H1 (cell line): Measurements from ENCODE around the gene BARHL2. TPM values are rescaled to one million over a fixed set of nuclear protein-coding genes. Genes with fewer than 3 reads are reported as not detected.

Source experiments
- CTCF ChIA-PET: fragments of 300-600 bp; sonication (Branson Sonifier 250); formaldehyde crosslinking; loops from one replicate; lab custom pipeline; 2021; ENCODE audit not compliant: partially characterized antibody; lab: Charles Lee
- POLR2A ChIA-PET: fragments of 300-600 bp; sonication (Branson Sonifier 250); formaldehyde crosslinking; loops from one replicate; lab custom pipeline; 2021; ENCODE audit warnings: inconsistent platforms; ENCODE audit not compliant: partially characterized antibody; lab: Charles Lee
- DNase-seq, 2 experiments: peaks; one replicate each; pipeline versions ENCODE4 v3.0.0 to v3.0.0-alpha.2; 2010 to 2022; ENCODE audit warnings: low spot score in 2 of 2, low read depth in 1 of 2, mixed read lengths in 1 of 2
- FAIRE-seq: peaks from 2 replicates; lab custom pipeline; 2011; peaks lifted over from hg19 to GRCh38; lab: Jason Lieb, UNC
- H2AFZ ChIP-seq: 2 replicates; pipeline ENCODE4 v1.8.1; 2012; ENCODE audit warnings: low read length, inconsistent platforms
- H2AK5ac ChIP-seq: 2 replicates; pipeline ENCODE4 v1.6.1; 2013; ENCODE audit warnings: low read depth, low read length
- H2BK120ac ChIP-seq: replicated peaks from 2 replicates; pipeline ENCODE3; 2013; ENCODE audit warnings: low read depth, low read length, inconsistent platforms
- H2BK12ac ChIP-seq: 2 replicates; pipeline ENCODE4 v1.6.1; 2013; ENCODE audit warnings: low read depth, low read length
- H2BK15ac ChIP-seq: 2 replicates; pipeline ENCODE4 v1.6.1; 2013; ENCODE audit warnings: low read length
- H2BK20ac ChIP-seq: 2 replicates; pipeline ENCODE4 v1.6.1; 2013; ENCODE audit warnings: low read length
- H2BK5ac ChIP-seq: 2 replicates; pipeline ENCODE4 v1.6.1; 2013; ENCODE audit warnings: low read depth, low read length
- H3K14ac ChIP-seq: 2 replicates; pipeline ENCODE4 v1.6.1; 2013; ENCODE audit warnings: inconsistent platforms; ENCODE audit not compliant: insufficient read length
- H3K18ac ChIP-seq: 2 replicates; pipeline ENCODE4 v1.6.1; 2013; ENCODE audit warnings: low read length; ENCODE audit errors: extremely low read depth
- H3K23ac ChIP-seq: 2 replicates; pipeline ENCODE4 v1.6.1; 2013; ENCODE audit warnings: inconsistent platforms; ENCODE audit not compliant: insufficient read length
- H3K23me2 ChIP-seq: 2 replicates; pipeline ENCODE4 v1.6.1; 2013; ENCODE audit warnings: low read depth, low read length
- H3K27ac ChIP-seq: 2 replicates; pipeline ENCODE4 v1.6.1; 2011; ENCODE audit warnings: low read depth, low read length, inconsistent platforms
- H3K27me3 ChIP-seq, 4 experiments: replicated peaks in 1 of 4; 1 replicate in 1 of 4; 2 replicates in 3 of 4; pipeline versions ENCODE4 v1.6.1 to v1.8.1; 2011 to 2013; ENCODE audit warnings: low read length in 3 of 4, mild to moderate bottlenecking in 3 of 4, inconsistent platforms in 2 of 4, mixed read lengths in 2 of 4, moderate library complexity in 1 of 4; ENCODE audit not compliant: control insufficient read depth in 3 of 4, insufficient read depth in 3 of 4; ENCODE audit errors: extremely low read depth in 1 of 4
- H3K36me3 ChIP-seq, 4 experiments: 2 replicates each; pipeline versions ENCODE4 v1.6.1 to v1.8.1; 2011 to 2013; ENCODE audit warnings: mild to moderate bottlenecking in 4 of 4, low read length in 3 of 4, moderate library complexity in 2 of 4, control low read depth in 1 of 4, inconsistent platforms in 1 of 4; ENCODE audit not compliant: insufficient read depth in 4 of 4, control insufficient read depth in 2 of 4
- H3K4ac ChIP-seq: replicated peaks from 2 replicates; pipeline ENCODE3; 2013; ENCODE audit warnings: low read length, low read depth, mixed read lengths, inconsistent platforms; ENCODE audit not compliant: insufficient read length
- H3K4me1 ChIP-seq, 4 experiments: replicated peaks in 1 of 4; 1 replicate in 1 of 4; 2 replicates in 3 of 4; pipeline versions ENCODE4 v1.6.1 to v1.8.1; 2011 to 2013; ENCODE audit warnings: low read length in 3 of 4, inconsistent platforms in 2 of 4, mixed read lengths in 1 of 4; ENCODE audit not compliant: insufficient read depth in 4 of 4, control insufficient read depth in 3 of 4
- H3K4me2 ChIP-seq, 2 experiments: 2 replicates each; pipeline versions ENCODE4 v1.6.1 to v1.8.1; 2011 to 2013; ENCODE audit warnings: low read depth in 2 of 2, low read length in 2 of 2, control low read depth in 1 of 2, inconsistent platforms in 1 of 2, mild to moderate bottlenecking in 1 of 2; ENCODE audit not compliant: insufficient read depth in 1 of 2
- H3K4me3 ChIP-seq, 4 experiments: fragments of 200-600, 300-600 bp in 1 of 4; sonication (generic), shearing (Covaris generic), sonication (Bioruptor Twin) in 1 of 4; 2 replicates each; pipeline versions ENCODE4 v1.5.1 to v1.8.1; 2011 to 2016; ENCODE audit warnings: low read length in 4 of 4, low read depth in 3 of 4, control low read depth in 2 of 4, inconsistent platforms in 2 of 4, mild to moderate bottlenecking in 2 of 4, mixed read lengths in 1 of 4, moderate library complexity in 1 of 4; ENCODE audit not compliant: insufficient read depth in 2 of 4; ENCODE audit errors: extremely low read depth in 1 of 4
- H3K56ac ChIP-seq: replicated peaks from 2 replicates; pipeline ENCODE3; 2013; ENCODE audit warnings: low read depth, mild to moderate bottlenecking, mixed read lengths, low read length, inconsistent platforms; ENCODE audit not compliant: insufficient read length
- H3K79me1 ChIP-seq: 2 replicates; pipeline ENCODE4 v1.6.1; 2013; ENCODE audit warnings: low read depth, low read length, control low read depth
- H3K79me2 ChIP-seq, 2 experiments: 2 replicates each; pipeline versions ENCODE4 v1.6.1 to v1.8.1; 2012 to 2013; ENCODE audit warnings: low read length in 2 of 2, mild to moderate bottlenecking in 2 of 2, inconsistent platforms in 1 of 2; ENCODE audit not compliant: insufficient read depth in 2 of 2, control insufficient read depth in 1 of 2
- H3K9ac ChIP-seq, 4 experiments: replicated peaks in 1 of 4; 1 replicate in 1 of 4; 2 replicates in 3 of 4; pipeline versions ENCODE4 v1.6.1 to v1.8.1; 2011 to 2013; ENCODE audit warnings: low read depth in 3 of 4, low read length in 3 of 4, control low read depth in 2 of 4, mild to moderate bottlenecking in 2 of 4, moderate library complexity in 2 of 4, inconsistent platforms in 1 of 4; ENCODE audit errors: extremely low read depth in 1 of 4
- H3K9me3 ChIP-seq, 2 experiments: 2 replicates each; pipeline versions ENCODE4 v1.6.1 to v1.8.1; 2012 to 2013; ENCODE audit warnings: mild to moderate bottlenecking in 2 of 2, moderate library complexity in 2 of 2, control low read depth in 1 of 2, inconsistent platforms in 1 of 2, low read depth in 1 of 2, low read length in 1 of 2, mixed read lengths in 1 of 2; ENCODE audit not compliant: insufficient read depth in 2 of 2
- H4K20me1 ChIP-seq, 2 experiments: replicated peaks in 1 of 2; 2 replicates each; pipeline versions ENCODE3 to v1.8.1; 2011 to 2013; ENCODE audit warnings: inconsistent platforms in 2 of 2, low read length in 2 of 2, mild to moderate bottlenecking in 1 of 2; ENCODE audit not compliant: insufficient read depth in 2 of 2, control insufficient read depth in 1 of 2
- H4K5ac ChIP-seq: 2 replicates; pipeline ENCODE4 v1.6.1; 2013; ENCODE audit warnings: low read length, low read depth, mixed read lengths, inconsistent platforms; ENCODE audit not compliant: insufficient read length
- H4K8ac ChIP-seq: 2 replicates; pipeline ENCODE4 v1.8.0; 2013; ENCODE audit warnings: mild to moderate bottlenecking, moderate library complexity, low read length, inconsistent platforms; ENCODE audit not compliant: insufficient read depth; ENCODE audit errors: extremely low read depth
- H4K91ac ChIP-seq: replicated peaks from 2 replicates; pipeline ENCODE3; 2013; ENCODE audit warnings: low read length, mixed read lengths, inconsistent platforms; ENCODE audit not compliant: insufficient read length
- ASH2L ChIP-seq: fragments of 200-600, 300-600 bp; sonication (generic); IDR thresholded peaks from one replicate; pipeline ENCODE4 v1.7.1; 2017; ENCODE audit warnings: low read length
- BACH1 ChIP-seq: IDR thresholded peaks from 2 replicates; pipeline ENCODE4 v1.6.1; 2012; ENCODE audit warnings: low read length, improper control_type of control experiment
- CTBP2 ChIP-seq: IDR thresholded peaks from 2 replicates; pipeline ENCODE4 v1.7.0; 2011; ENCODE audit warnings: borderline replicate concordance, mild to moderate bottlenecking, moderate library complexity, mixed read lengths, low read length; ENCODE audit not compliant: insufficient read depth, insufficient read length
- EGR1 ChIP-seq: IDR thresholded peaks from 2 replicates; pipeline ENCODE4 v1.6.1; 2011; ENCODE audit warnings: low read depth, low read length, borderline replicate concordance
- EZH2 ChIP-seq: fragments of 200-600 bp; sonication (generic); IDR thresholded peaks from 2 replicates; pipeline ENCODE4 v1.7.1; 2012; ENCODE audit warnings: low read depth, mild to moderate bottlenecking, moderate library complexity, low read length, inconsistent platforms; ENCODE audit not compliant: severe bottlenecking
- FOSL1 ChIP-seq: IDR thresholded peaks from 2 replicates; pipeline ENCODE4 v1.6.1; 2011; ENCODE audit warnings: mild to moderate bottlenecking, low read depth, low read length, moderate library complexity; ENCODE audit not compliant: insufficient read depth
- HDAC2 ChIP-seq, 2 experiments: fragments of 300-600 bp in 1 of 2; sonication (generic) in 1 of 2; IDR thresholded peaks; 2 replicates each; pipeline ENCODE4 v1.6.1; 2011 to 2012; ENCODE audit warnings: low read depth in 2 of 2, low read length in 2 of 2, mild to moderate bottlenecking in 2 of 2, moderate library complexity in 2 of 2, borderline replicate concordance in 1 of 2, inconsistent platforms in 1 of 2
- MAFK ChIP-seq: IDR thresholded peaks from 2 replicates; pipeline ENCODE4 v1.6.1; 2012; ENCODE audit warnings: low read depth, mild to moderate bottlenecking, improper control_type of control experiment, low read length
- POU5F1 ChIP-seq: IDR thresholded peaks from 2 replicates; pipeline ENCODE4 v1.6.1; 2011; ENCODE audit warnings: low read depth, mild to moderate bottlenecking, low read length, moderate library complexity
- RXRA ChIP-seq: IDR thresholded peaks from 2 replicates; pipeline ENCODE4 v1.6.1; 2011; ENCODE audit warnings: low read depth, mild to moderate bottlenecking, low read length, moderate library complexity; ENCODE audit not compliant: insufficient read depth
- YY1 ChIP-seq: IDR thresholded peaks from 2 replicates; pipeline ENCODE4 v1.6.1; 2011; ENCODE audit warnings: low read depth, mild to moderate bottlenecking, low read length
- WGBS, 2 experiments: shearing (Covaris generic) in 1 of 2; methylation state at CpG; one replicate each; pipeline versions ENCODE4 v1.1.6 to v1.1.7; 2013 to 2015; ENCODE audit warnings: low lambda C conversion rate in 2 of 2, mixed read lengths in 2 of 2, inconsistent platforms in 1 of 2, low coverage in 1 of 2, missing lambda C conversion rate in 1 of 2; ENCODE audit not compliant: insufficient replicate concordance in 2 of 2, insufficient coverage in 1 of 2, insufficient read length in 1 of 2; ENCODE audit errors: extremely low coverage in 1 of 2, missing lambda C conversion rate in 1 of 2; 5-methylcytosine and 5-hydroxymethylcytosine counted together
- polyA plus RNA-seq, 7 experiments: library from polyadenylated mRNA; depleted of rRNA in 3 of 7; stranded (reverse) in 5 of 7; unstranded in 2 of 7; fragments of >200 nt in 5 of 7; fragments of 200-250 nt in 2 of 7; gene quantifications; 1 replicate in 5 of 7; 2 replicates in 1 of 7; 4 replicates in 1 of 7; pipeline versions ENCODE4 v1.2.1 to v1.2.3, GENCODE V29; 2011 to 2013; ENCODE audit warnings: missing spikeins in 2 of 7, mixed read lengths in 2 of 7
- total RNA-seq: library from RNA; stranded (reverse); fragmentation: NEBNext Ultra II Directional; extraction: Animal tissue kit (Norgen Biotek cat#: 25700); gene quantifications from 2 replicates; pipeline ENCODE4 v1.2.1, GENCODE V29; 2021

Gene BARHL2
- total and polyA plus RNA-seq, 2 of the 8 experiments (the other 6 are each of a cell fraction or from before 2014, with no cell fraction given) = 0.15 TPM; not detected in 1

- Histone ChIP-seq H3K18ac (no peak overlapping the region), H3K14ac (no peak overlapping the region), H3K23me2 (peaks cover 9% of the 10 kb centered on the region; the same call in 1 of the 2 replicates), H3K9ac (no peak overlapping the region), H3K4ac (no peak overlapping the region), H2AK5ac (no peak overlapping the region), H3K23ac (no peak overlapping the region), H3K79me2 (no peaks in the 10 kb centered on the region), H3K4me3 (peak overlapping the region; percentile 10 to 55 (median 18); a peak in 5 of 8 replicates), H4K20me1 (peaks cover 4 to 20% of the 10 kb centered on the region in 2 experiments), H3K27ac (no peak overlapping the region), H3K36me3 (peaks cover 0 to 7% (median 0%) of the 10 kb centered on the region in 4 experiments; a peak in 1 of 8 replicates), H3K4me2 (peak overlapping the region; percentile 76 to 90), H2BK20ac (no peak overlapping the region), H4K5ac (no peak overlapping the region), H3K9me3 (no peaks in the 10 kb centered on the region), H2BK5ac (no peak overlapping the region), H2BK120ac (no peak overlapping the region), H3K4me1 (peaks cover 19 to 50% (median 37%) of the 10 kb centered on the region in 4 experiments), H4K91ac (no peak overlapping the region), H3K79me1 (no peaks in the 10 kb centered on the region), H4K8ac (no peak overlapping the region), H2BK12ac (peak overlapping the region; percentile 81), H2BK15ac (no peak overlapping the region), H2AFZ (no peak overlapping the region), H3K56ac (no peak overlapping the region), H3K27me3 (peaks cover 82 to 100% (median 96%) of the 10 kb centered on the region in 4 experiments)
- 5% methylated on average over 28 of the region's 28 CpGs; no CpG with 5 or more reads in 1 of the 2 experiments for WGBS, 2 experiments
- ChIA-PET POLR2A (interaction anchor here (1.0 to 4.9 kb wide), 7 partner anchors 12 to 296 kb away, joined by 3 to 18 read pairs (median 4); partner anchors contain the start of gene ZNF644), CTCF (interaction anchor here (0.9 to 12.8 kb wide), 14 partner anchors 13 to 677 kb away, joined by 3 to 139 read pairs (median 5); partner anchors contain the start of gene BARHL2)
- FAIRE-seq (no peak), DNase-seq (no peak)
- no peak for TF ChIP-seq POU5F1
- TF ChIP-seq BACH1 = no peak
- TF ChIP-seq YY1 = 0 out of 2 replicates have a peak, but pooled peaks have one; percentile 4
- no peak for TF ChIP-seq CTBP2
- TF ChIP-seq EZH2 = peak; percentile 95
- TF ChIP-seq RXRA = no peak
- no peak for TF ChIP-seq ASH2L
- no peak for TF ChIP-seq EGR1
- no peak for TF ChIP-seq FOSL1
- no peak for TF ChIP-seq MAFK
- no peak for TF ChIP-seq HDAC2 (IDR thresholded peaks at IDR 0.05; ENCODE audit: borderline replicate concordance in 1 of 2, low read depth in 2 of 2, low read length in 2 of 2)
Measured at GRCh38 chr1:90726425-90726985, 9.4 kb upstream of the BARHL2 start.
